Panc1 (cell line): Measurements from ENCODE around the gene STK39.

Source experiments
- POLR2AphosphoS5 ChIP-seq: IDR thresholded peaks from 2 replicates; pipeline ENCODE4 v1.6.1; 2012; ENCODE audit warnings: mild to moderate bottlenecking, low read depth, low read length, moderate library complexity
- SIN3A ChIP-seq: IDR thresholded peaks from 2 replicates; pipeline ENCODE4 v1.6.1; 2012; ENCODE audit warnings: low read depth, mild to moderate bottlenecking, low read length, moderate library complexity, borderline replicate concordance; ENCODE audit not compliant: insufficient read depth
- TF ChIP-seq, protein P1 (sequence below): fragments of 450-650 bp; IDR thresholded peaks from 2 replicates; pipeline ENCODE4 v1.5.1; 2017; ENCODE audit warnings: mild to moderate bottlenecking
- TF ChIP-seq, protein P2 (sequence below), 2 experiments: IDR thresholded peaks; 2 replicates each; pipeline ENCODE4 v1.6.1; 2011 to 2012; ENCODE audit warnings: low read depth in 2 of 2, control low read depth in 1 of 2, low read length in 1 of 2, mild to moderate bottlenecking in 1 of 2, moderate library complexity in 1 of 2; ENCODE audit not compliant: insufficient read depth in 1 of 2

- TF ChIP-seq, protein P1, sequence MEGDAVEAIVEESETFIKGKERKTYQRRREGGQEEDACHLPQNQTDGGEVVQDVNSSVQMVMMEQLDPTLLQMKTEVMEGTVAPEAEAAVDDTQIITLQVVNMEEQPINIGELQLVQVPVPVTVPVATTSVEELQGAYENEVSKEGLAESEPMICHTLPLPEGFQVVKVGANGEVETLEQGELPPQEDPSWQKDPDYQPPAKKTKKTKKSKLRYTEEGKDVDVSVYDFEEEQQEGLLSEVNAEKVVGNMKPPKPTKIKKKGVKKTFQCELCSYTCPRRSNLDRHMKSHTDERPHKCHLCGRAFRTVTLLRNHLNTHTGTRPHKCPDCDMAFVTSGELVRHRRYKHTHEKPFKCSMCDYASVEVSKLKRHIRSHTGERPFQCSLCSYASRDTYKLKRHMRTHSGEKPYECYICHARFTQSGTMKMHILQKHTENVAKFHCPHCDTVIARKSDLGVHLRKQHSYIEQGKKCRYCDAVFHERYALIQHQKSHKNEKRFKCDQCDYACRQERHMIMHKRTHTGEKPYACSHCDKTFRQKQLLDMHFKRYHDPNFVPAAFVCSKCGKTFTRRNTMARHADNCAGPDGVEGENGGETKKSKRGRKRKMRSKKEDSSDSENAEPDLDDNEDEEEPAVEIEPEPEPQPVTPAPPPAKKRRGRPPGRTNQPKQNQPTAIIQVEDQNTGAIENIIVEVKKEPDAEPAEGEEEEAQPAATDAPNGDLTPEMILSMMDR: no peak
- TF ChIP-seq POLR2AphosphoS5 (no peak), SIN3A (no peak)
- TF ChIP-seq, protein P2, sequence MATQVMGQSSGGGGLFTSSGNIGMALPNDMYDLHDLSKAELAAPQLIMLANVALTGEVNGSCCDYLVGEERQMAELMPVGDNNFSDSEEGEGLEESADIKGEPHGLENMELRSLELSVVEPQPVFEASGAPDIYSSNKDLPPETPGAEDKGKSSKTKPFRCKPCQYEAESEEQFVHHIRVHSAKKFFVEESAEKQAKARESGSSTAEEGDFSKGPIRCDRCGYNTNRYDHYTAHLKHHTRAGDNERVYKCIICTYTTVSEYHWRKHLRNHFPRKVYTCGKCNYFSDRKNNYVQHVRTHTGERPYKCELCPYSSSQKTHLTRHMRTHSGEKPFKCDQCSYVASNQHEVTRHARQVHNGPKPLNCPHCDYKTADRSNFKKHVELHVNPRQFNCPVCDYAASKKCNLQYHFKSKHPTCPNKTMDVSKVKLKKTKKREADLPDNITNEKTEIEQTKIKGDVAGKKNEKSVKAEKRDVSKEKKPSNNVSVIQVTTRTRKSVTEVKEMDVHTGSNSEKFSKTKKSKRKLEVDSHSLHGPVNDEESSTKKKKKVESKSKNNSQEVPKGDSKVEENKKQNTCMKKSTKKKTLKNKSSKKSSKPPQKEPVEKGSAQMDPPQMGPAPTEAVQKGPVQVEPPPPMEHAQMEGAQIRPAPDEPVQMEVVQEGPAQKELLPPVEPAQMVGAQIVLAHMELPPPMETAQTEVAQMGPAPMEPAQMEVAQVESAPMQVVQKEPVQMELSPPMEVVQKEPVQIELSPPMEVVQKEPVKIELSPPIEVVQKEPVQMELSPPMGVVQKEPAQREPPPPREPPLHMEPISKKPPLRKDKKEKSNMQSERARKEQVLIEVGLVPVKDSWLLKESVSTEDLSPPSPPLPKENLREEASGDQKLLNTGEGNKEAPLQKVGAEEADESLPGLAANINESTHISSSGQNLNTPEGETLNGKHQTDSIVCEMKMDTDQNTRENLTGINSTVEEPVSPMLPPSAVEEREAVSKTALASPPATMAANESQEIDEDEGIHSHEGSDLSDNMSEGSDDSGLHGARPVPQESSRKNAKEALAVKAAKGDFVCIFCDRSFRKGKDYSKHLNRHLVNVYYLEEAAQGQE (IDR thresholded peaks at IDR 0.05; ENCODE audit: insufficient read depth in 1 of 2, low read depth in 2 of 2, low read length in 1 of 2): no peak
These were observed 7.0 kb upstream of the STK39 start for GRCh38 chr2:168254158-168254935.
